Cerebellar nuclear complex (tissue), 1 donor: ENCODE data around the gene HLCS.
"Not testable (repeated sequence)": the region's sequence is repeated elsewhere in the genome, so short reads cannot be mapped to it uniquely, and the experiment has no call there.

Experiments
- DNase-seq, 2 experiments: peaks; one replicate each; lab custom pipeline; 2025; lab: John Stamatoyannopoulos, UW

Gene HLCS

DNA sequence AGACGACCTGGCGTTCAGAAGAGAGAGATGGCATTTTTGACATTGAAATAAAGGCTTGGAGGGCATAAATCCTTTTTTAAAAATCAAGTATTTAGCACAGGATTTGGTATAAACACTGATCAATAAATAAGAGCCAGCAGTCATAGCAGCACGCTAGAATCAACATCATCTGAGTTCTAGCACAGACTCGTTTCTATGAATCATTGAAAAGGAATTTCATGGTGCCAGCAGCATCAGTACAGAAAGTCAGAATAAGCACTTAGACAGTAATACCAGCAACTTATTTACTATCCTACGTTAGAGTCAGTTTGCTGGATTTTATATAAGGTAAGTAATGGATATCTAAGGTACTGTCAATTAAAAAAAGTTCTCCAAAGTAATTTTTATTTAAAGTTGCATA is 119.3 kb downstream of the HLCS start:
- no peak for DNase-seq

DNA sequence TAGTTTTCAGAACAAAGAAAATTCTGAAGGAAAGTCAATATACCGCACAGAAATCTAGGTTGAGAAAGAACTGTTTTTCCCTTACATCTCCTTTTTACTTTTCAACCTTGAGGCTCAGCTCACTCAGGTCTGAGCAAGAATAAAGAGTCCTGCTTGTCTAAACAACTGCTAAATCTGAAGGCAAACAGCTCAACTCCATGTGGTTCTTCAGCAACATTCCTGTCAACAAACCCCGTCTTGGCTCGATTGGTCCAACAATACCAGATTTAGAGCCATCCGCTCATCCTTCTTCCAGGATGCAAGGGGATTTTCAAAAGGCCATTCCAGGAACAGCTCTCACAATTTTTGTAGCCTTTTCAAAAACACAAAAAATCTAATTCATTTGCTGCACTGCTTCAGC is 119.8 kb downstream of the HLCS start:
- DNase-seq = no peak

- DNase-seq = no peak
Observed at GRCh38 chr21:36845790-36846189, 120.7 kb downstream of the HLCS start.

- no peak for DNase-seq
Observed at GRCh38 chr21:36845070-36845469, 121.4 kb downstream of the HLCS start.

DNA sequence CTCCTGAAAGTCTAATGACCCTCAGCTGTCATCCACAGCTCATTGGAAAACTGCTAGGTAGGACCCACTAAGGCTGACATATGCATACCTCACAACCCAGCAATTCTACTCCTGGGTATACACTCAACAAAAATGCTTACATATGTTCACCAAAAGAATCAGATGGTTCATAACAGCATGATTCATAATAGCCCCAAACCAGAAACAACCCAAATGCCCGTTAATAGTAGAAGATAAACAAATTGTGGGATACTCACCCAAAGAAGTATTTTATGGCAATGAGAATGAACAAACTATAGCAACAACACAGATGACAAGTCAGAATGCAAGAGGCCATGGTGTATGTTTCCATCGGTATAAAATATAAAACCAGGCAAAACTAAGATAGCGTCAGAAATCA is 124.6 kb downstream of the HLCS start:
- no peak for DNase-seq

GRCh38 chr21:36839735-36840134 is 126.7 kb downstream of the HLCS start:
- no peak for DNase-seq

GRCh38 chr21:36839123-36839522 is 127.3 kb downstream of the HLCS start:
- DNase-seq = no peak

DNA sequence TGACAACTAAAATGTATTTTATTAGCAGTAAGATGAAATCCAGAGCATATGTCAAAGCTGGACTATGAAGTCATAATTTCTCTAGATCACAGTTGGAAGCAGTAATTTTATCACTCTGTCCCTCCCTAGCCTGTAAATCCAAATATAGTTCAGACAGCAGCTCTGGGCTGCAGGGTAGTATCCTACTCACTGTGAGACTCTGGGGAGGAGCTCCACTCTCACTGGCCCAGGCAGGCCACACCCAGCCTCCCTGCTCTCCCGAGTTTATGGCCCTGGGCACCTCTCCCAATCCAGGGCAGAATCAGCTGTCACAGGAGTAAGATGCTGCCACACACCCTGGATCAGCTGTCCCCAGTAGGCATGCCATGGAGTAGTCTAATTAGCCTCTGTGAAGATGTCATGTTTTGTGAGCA is 131.1 kb downstream of the HLCS start:
- no peak for DNase-seq

DNA sequence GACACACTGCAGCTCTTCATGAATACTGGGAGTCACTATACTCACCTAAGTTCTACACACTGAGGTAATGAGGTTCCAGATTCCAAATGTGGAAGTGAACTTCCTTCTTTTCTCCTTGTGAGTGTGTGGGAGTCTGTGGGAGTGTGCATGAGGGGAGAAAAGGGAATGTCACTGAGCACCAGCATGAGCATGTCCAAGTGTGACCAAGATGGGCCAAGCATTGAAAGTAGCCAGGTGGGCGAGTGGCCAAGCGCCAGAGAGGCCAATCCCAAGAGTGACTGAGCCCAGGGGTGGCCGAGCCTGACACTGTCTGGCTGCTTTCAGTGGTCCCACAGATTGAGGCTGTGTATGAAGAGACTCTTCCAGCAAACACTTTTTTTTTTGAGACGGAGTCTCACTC is 132.3 kb downstream of the HLCS start:
- no peak for DNase-seq

DNA sequence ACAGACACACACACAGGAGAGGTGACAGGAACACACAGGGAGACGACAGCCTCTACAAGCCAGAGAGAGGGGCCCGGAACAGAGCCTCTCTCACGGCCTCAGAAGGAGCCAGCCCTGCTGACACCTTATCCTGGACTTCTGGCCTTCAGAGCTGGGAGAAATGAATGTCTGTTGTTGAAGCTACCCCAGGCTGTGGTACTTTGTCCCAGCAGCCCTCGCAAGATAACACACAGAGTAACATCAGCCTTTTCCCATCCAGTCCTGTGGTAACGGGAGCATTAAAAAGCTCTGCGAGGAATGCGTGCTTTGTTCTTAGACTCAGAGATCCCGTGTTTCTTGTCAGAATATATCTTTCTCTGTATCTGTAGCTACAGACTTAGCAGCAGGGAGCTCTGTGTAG is 136.4 kb downstream of the HLCS start:
- DNase-seq = no peak

GRCh38 chr21:36828891-36829515 is 137.5 kb downstream of the HLCS start:
- DNase-seq = no peak

GRCh38 chr21:36828208-36828607 is 138.3 kb downstream of the HLCS start:
- DNase-seq = no peak

- no peak for DNase-seq
Observed at GRCh38 chr21:36825658-36826057, 140.8 kb downstream of the HLCS start.

DNA sequence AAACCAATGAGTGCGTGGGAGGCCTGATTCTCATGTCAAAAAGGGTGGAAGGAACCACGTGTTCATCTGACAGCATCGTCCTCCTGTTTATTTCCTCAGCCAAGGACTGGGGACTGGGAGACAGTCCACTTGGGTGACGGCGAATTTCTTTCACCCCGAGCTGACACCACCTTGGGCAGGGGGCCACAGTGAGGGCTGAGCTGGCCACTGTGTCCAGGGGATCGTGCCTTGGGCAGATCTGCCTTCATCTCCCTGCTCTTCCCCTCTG is 145.5 kb downstream of the HLCS start:
- no peak for DNase-seq

DNA sequence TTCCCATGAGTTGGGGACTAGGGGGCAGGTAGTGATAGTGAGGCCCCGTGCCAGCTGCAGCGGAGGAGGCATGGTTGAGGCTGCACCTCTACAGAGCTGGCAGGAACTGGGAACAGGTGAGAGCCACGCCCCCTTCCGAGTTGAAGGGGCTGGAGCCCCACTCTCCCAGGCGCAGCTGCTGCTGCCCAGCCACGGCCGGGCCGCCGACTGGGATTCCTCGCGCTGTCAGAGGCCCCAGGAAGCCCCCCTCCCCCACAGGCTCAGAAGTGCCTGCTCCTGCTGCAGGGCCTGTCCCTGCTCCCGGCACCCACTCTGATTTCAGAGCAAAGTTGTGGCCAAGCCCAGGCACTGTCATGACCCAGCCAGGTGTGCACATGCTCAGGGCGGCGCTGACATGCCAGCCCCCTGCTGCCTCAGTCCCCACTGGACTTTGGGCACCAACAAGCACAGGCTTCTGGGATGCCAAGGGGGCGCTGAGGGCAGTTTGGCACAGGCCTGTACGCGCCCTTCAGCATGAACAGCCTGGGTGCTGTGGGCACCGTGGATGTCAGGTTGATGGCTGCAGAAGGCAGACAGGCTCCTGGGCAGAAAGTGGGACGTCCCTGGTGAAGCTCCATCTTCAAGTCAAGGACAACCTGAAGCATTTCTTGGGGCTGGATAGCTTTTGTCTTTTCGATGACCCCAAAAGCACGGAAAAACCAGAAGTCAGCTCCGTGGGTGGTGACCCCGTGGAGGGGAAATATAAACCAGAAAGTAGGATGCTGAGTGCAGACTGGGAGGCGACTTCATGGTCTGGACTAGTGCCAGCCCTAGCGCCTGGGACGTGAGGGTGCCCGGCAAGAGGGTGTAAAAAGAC is 146.1 kb downstream of the HLCS start:
- DNase-seq = no peak

- no peak for DNase-seq
Observed at GRCh38 chr21:36817732-36818450, 148.6 kb downstream of the HLCS start.

DNA sequence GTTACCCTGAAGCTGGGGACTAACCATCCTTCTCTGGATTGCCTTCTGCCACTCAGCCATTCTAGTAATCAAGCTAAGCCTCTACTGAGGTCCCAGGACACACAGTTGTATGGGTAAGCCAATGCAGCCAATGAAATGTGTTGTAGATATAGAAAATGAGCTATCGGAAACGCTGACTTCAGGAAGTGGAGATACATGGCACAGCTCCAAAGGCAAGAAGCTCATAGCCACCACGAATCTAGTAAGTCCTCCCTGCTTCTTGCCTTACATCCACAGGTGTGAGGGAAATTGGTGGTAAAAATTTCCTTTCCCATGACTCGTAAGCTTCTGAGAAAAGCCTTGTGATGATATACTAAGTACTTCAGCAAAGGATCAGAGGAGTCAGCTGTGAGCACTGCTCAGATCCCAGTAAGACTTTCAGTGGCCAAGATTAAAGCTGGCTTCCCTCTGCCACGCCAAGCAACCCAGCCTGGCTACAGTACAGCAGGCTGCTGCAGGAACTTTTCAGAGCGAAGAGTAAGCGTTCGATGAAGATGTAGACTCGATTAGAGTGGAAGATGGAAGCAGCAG is 149.8 kb downstream of the HLCS start:
- DNase-seq = no peak

DNA sequence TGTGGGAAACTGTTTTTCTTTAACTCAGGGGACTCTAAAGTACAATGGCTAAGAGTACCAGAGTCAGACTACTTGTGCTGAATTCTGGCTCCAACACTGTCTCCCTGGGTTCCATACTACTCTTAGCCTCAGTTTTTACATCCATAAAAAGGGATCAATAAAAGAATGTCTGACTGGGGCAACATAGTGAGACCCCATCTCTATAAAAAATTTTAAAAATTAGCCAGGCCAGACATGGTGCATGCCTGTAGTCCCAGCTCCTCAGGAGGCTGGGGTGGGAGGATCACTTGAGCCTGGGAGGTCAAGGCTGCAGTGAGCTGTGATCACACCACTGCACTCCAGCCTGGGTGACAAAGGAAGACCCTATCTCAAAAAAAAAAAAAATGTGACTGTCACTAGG is 150.4 kb downstream of the HLCS start:
- DNase-seq = not testable (repeated sequence)

DNA sequence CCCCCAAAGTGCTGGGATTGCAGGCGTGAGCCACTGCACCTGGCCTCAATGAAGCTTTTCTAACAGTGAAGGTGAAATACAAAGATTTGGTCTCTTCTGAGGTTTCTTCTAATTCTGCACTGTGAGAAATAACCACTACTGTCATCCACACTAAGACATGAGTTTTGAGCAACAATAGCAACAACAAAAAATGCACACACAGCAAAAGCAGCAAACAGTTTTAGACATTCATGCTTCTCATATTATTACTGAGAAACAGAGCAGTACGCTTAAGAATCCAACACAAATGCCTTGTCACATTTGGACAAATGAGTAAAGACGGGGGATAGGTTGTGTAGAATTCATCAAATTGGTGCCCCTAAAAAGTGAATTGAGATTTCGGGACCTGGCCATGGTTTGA is 151.2 kb downstream of the HLCS start:
- DNase-seq = no peak

- DNase-seq = no peak
Observed at GRCh38 chr21:36813052-36813451, 153.4 kb downstream of the HLCS start.

DNA sequence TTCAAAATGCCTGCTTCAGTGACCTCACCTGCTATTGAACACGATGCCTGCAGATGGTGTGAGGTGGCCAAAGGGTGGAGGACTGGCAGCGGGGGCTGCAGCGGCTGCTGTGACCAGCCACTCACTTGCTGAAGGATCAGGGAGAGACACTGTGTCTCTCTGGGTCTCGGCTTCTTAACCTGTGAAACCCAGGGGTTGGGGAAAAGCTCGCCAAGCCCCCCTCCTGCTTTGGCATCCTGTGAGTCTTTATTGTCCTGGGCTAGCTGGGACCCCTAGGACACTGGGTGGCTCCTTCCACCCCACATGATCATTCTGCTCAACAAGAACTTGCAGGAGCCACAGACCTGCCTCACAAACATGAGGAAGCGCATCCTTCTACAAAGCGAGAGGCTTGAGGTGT is 154.7 kb downstream of the HLCS start:
- DNase-seq = no peak

- DNase-seq = no peak
Observed at GRCh38 chr21:36810443-36810842, 156.0 kb downstream of the HLCS start.

DNA sequence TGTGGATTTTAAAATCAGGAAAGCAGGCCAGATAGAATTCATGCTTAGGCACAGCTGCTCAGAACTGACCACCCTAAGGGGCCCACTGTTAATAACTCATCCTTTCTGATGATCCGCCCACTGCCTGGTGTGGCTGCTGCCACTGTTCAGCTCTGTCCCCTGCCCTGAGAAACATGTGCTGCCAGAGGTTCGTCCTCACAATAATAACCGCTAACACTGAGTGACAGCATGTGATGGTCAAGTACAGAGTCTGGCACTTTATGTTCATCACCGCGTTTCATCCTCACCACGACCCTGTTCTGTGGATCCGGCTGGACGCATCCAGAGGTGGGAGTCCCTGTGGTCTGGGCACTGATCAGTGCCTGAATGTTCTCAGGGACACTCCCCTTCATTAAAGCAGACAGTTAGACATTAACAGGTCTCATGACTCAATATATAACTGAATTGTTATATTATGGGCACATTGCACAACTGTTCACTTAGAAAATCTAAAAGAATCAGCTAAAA is 159.0 kb downstream of the HLCS start:
- DNase-seq = no peak
